HL-60 (cell line): ENCODE measurements around the gene CALN1.

Source experiments
- DNase-seq, 2 experiments: peaks; one replicate each; pipeline ENCODE4 v3.0.0-alpha.2; 2010 to 2020; ENCODE audit warnings: low read depth in 1 of 2, low spot score in 1 of 2
- H3K27ac ChIP-seq: fragments of 250-450 bp; sonication (Bioruptor Pico); replicated peaks from 2 replicates; pipeline ENCODE4 v1.5.1; 2020; ENCODE audit warnings: mild to moderate bottlenecking, moderate library complexity
- H3K27me3 ChIP-seq: fragments of 250-450 bp; sonication (Bioruptor Pico); 2 replicates; pipeline ENCODE4 v1.5.1; 2021; ENCODE audit warnings: mild to moderate bottlenecking, moderate library complexity; ENCODE audit not compliant: insufficient read depth, poor library complexity, severe bottlenecking
- H3K4me3 ChIP-seq: replicated peaks from 2 replicates; pipeline ENCODE4 v1.5.1; 2011; ENCODE audit warnings: mild to moderate bottlenecking, control low read depth, low read length; ENCODE audit not compliant: insufficient read depth
- CTCF ChIP-seq: IDR thresholded peaks from one replicate; pipeline ENCODE4 v1.5.1; 2011; ENCODE audit warnings: low read length, control low read depth, inconsistent platforms; ENCODE audit not compliant: insufficient read depth
- GABPA ChIP-seq: IDR thresholded peaks from 2 replicates; pipeline ENCODE4 v1.6.1; 2012; ENCODE audit warnings: low read depth
- POLR2AphosphoS5 ChIP-seq: IDR thresholded peaks from 2 replicates; pipeline ENCODE4 v1.6.1; 2012; ENCODE audit warnings: low read depth
- REST ChIP-seq: IDR thresholded peaks from 2 replicates; pipeline ENCODE4 v1.6.1; 2012; ENCODE audit warnings: low read depth; ENCODE audit not compliant: insufficient replicate concordance
- SPI1 ChIP-seq: IDR thresholded peaks from 2 replicates; pipeline ENCODE4 v1.6.1; 2012; ENCODE audit warnings: low read depth, mild to moderate bottlenecking, borderline replicate concordance

The CALN1 gene

GRCh38 chr7:72413290-72413689 is 1.2 kb upstream of the CALN1 start:
- DNase-seq = no peak
- TF ChIP-seq GABPA = no peak
- no peak for TF ChIP-seq SPI1
- TF ChIP-seq REST = no peak
- no peak for TF ChIP-seq CTCF
- Histone ChIP-seq H3K27ac (no peak overlapping the region), H3K4me3 (no peak overlapping the region), H3K27me3 (no peaks in the 10 kb centered on the region)

GRCh38 chr7:72411419-72411818 is 719 bp downstream of the CALN1 start:
- TF ChIP-seq SPI1 (no peak), POLR2AphosphoS5 (no peak), REST (no peak), CTCF (no peak), GABPA (no peak)
- Histone ChIP-seq H3K4me3 (no peak overlapping the region), H3K27me3 (no peaks in the 10 kb centered on the region), H3K27ac (no peak overlapping the region)
- no peak for DNase-seq

- Histone ChIP-seq H3K27ac (no peak overlapping the region), H3K4me3 (no peak overlapping the region), H3K27me3 (no peaks in the 10 kb centered on the region)
- TF ChIP-seq REST = no peak
- no peak for TF ChIP-seq CTCF
- TF ChIP-seq SPI1 = no peak
- TF ChIP-seq POLR2AphosphoS5 = no peak
- no peak for TF ChIP-seq GABPA
- DNase-seq = no peak
Measured at GRCh38 chr7:72409638-72410015, 2.5 kb downstream of the CALN1 start.
